ENCODE measurements around the gene CDC14A.

The CDC14A gene

GRCh38 chr1:100512803-100513352 is 160.6 kb downstream of the CDC14A start:
- H3K4me1 ChIP-seq (ENCODE audit: low read depth, poor library complexity, severe bottlenecking) = no peaks in the 10 kb centered on the region
- H3K9ac ChIP-seq = no peak overlapping the region

GRCh38 chr1:100516857-100517256 is 164.6 kb downstream of the CDC14A start:
- no peak overlapping the region for H3K4me2 ChIP-seq

More at GRCh38 chr1:100512803-100513352, 160.6 kb downstream of the CDC14A start:
- no peaks in the 10 kb centered on the region for H3K27me3 ChIP-seq (ENCODE audit: insufficient read depth, low read depth)
- no peak overlapping the region for H3K4me3 ChIP-seq (IDR thresholded peaks at IDR 0.05; ENCODE audit: insufficient read depth, low read depth, low read length)
- H3K27ac ChIP-seq = no peak overlapping the region
- TF ChIP-seq CTCF (conservative IDR thresholded peaks at IDR 0.05; ENCODE audit: low read depth, low read length) = no peak
- no peak overlapping the region for H3K4me2 ChIP-seq
- no peaks in the 10 kb centered on the region for H3K79me2 ChIP-seq (ENCODE audit: insufficient read depth, low read depth)
- no peaks in the 10 kb centered on the region for H3K36me3 ChIP-seq (ENCODE audit: insufficient read depth)
- H2AFZ ChIP-seq (ENCODE audit: low read depth) = no peak overlapping the region
- H4K20me1 ChIP-seq (ENCODE audit: insufficient read depth) = no peaks in the 10 kb centered on the region

GRCh38 chr1:100517515-100517914 is 165.2 kb downstream of the CDC14A start:
- no peaks in the 10 kb centered on the region for H3K27me3 ChIP-seq (ENCODE audit: insufficient read depth, low read depth)
- H4K20me1 ChIP-seq (ENCODE audit: insufficient read depth) = no peaks in the 10 kb centered on the region
- no peak overlapping the region for H3K4me3 ChIP-seq (IDR thresholded peaks at IDR 0.05; ENCODE audit: insufficient read depth, low read depth, low read length)
- H3K4me1 ChIP-seq (ENCODE audit: low read depth, poor library complexity, severe bottlenecking) = peaks cover 2% of the 10 kb centered on the region
- no peak for TF ChIP-seq CTCF (conservative IDR thresholded peaks at IDR 0.05; ENCODE audit: low read depth, low read length)
- no peaks in the 10 kb centered on the region for H3K79me2 ChIP-seq (ENCODE audit: insufficient read depth, low read depth)
- H3K9ac ChIP-seq = no peak overlapping the region
- no peak overlapping the region for H3K27ac ChIP-seq
- no peaks in the 10 kb centered on the region for H3K36me3 ChIP-seq (ENCODE audit: insufficient read depth)
- no peak overlapping the region for H2AFZ ChIP-seq (ENCODE audit: low read depth)
- H3K4me2 ChIP-seq = no peak overlapping the region

More at GRCh38 chr1:100516857-100517256, 164.6 kb downstream of the CDC14A start:
- Histone ChIP-seq H3K27me3 (ENCODE audit: insufficient read depth, low read depth) (no peaks in the 10 kb centered on the region), H2AFZ (ENCODE audit: low read depth) (no peak overlapping the region), H3K4me1 (ENCODE audit: low read depth, poor library complexity, severe bottlenecking) (no peaks in the 10 kb centered on the region), H3K4me3 (IDR thresholded peaks at IDR 0.05; ENCODE audit: insufficient read depth, low read depth, low read length) (no peak overlapping the region), H3K36me3 (ENCODE audit: insufficient read depth) (no peaks in the 10 kb centered on the region), H3K79me2 (ENCODE audit: insufficient read depth, low read depth) (no peaks in the 10 kb centered on the region), H3K9ac (no peak overlapping the region), H3K27ac (no peak overlapping the region), H4K20me1 (ENCODE audit: insufficient read depth) (no peaks in the 10 kb centered on the region)
- no peak for TF ChIP-seq CTCF (conservative IDR thresholded peaks at IDR 0.05; ENCODE audit: low read depth, low read length)

- Histone ChIP-seq H3K79me2 (ENCODE audit: insufficient read depth, low read depth) (no peaks in the 10 kb centered on the region), H4K20me1 (ENCODE audit: insufficient read depth) (no peaks in the 10 kb centered on the region), H3K36me3 (ENCODE audit: insufficient read depth) (no peaks in the 10 kb centered on the region), H3K9ac (no peak overlapping the region), H3K4me1 (ENCODE audit: low read depth, poor library complexity, severe bottlenecking) (peaks cover 7% of the 10 kb centered on the region), H3K27ac (no peak overlapping the region), H3K4me3 (IDR thresholded peaks at IDR 0.05; ENCODE audit: insufficient read depth, low read depth, low read length) (no peak overlapping the region), H3K4me2 (no peak overlapping the region), H2AFZ (ENCODE audit: low read depth) (no peak overlapping the region), H3K27me3 (ENCODE audit: insufficient read depth, low read depth) (no peaks in the 10 kb centered on the region)
- no peak for TF ChIP-seq CTCF (conservative IDR thresholded peaks at IDR 0.05; ENCODE audit: low read depth, low read length)
These were observed 165.7 kb downstream of the CDC14A start for GRCh38 chr1:100518023-100518422.
